Neural progenitor cell (in vitro differentiated cells): Measurements from ENCODE around the gene NUP93.

ENCODE experiments used
- EZH2 ChIP-seq: fragments of 200-600 bp; sonication (generic); IDR thresholded peaks from 2 replicates; pipeline ENCODE4 v1.6.1; 2017; ENCODE audit warnings: antibody characterized with exemption, mild to moderate bottlenecking, moderate library complexity
- TF ChIP-seq, protein P1 (sequence below): fragments of 200-600 bp; sonication (generic); IDR thresholded peaks from 2 replicates; pipeline ENCODE4 v1.5.1; 2017; ENCODE audit warnings: antibody characterized with exemption, mild to moderate bottlenecking

DNA sequence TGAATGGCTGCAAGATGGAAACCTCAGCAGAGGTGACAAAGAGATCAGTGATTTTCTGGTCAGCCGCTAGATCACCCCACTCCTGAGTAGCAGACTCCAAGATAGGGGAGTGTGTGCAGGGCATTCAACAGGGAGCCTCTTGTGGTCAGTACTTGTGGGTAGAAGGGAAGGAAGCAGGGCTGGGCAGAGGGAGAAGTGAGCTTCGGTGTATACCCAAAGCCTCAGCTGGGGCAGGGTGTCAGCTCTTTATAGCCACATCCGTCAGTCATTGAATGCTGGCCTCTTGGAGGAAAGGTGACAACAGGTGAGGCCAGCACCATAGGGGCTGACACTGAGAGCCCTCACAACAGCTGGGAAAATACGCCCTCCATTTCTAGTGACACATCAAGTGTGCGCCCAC lies 132.8 kb downstream of the NUP93 start:
- TF ChIP-seq EZH2: no peak
- TF ChIP-seq, protein P1, sequence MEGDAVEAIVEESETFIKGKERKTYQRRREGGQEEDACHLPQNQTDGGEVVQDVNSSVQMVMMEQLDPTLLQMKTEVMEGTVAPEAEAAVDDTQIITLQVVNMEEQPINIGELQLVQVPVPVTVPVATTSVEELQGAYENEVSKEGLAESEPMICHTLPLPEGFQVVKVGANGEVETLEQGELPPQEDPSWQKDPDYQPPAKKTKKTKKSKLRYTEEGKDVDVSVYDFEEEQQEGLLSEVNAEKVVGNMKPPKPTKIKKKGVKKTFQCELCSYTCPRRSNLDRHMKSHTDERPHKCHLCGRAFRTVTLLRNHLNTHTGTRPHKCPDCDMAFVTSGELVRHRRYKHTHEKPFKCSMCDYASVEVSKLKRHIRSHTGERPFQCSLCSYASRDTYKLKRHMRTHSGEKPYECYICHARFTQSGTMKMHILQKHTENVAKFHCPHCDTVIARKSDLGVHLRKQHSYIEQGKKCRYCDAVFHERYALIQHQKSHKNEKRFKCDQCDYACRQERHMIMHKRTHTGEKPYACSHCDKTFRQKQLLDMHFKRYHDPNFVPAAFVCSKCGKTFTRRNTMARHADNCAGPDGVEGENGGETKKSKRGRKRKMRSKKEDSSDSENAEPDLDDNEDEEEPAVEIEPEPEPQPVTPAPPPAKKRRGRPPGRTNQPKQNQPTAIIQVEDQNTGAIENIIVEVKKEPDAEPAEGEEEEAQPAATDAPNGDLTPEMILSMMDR: no peak
